Measurements from ENCODE around the gene PTPRD. TPM values are rescaled to one million over a fixed set of nuclear protein-coding genes. Genes with fewer than 3 reads are reported as not detected.

PTPRD gene
- total RNA-seq, 1 donor from 2014 or later: 15.6 TPM

DNA sequence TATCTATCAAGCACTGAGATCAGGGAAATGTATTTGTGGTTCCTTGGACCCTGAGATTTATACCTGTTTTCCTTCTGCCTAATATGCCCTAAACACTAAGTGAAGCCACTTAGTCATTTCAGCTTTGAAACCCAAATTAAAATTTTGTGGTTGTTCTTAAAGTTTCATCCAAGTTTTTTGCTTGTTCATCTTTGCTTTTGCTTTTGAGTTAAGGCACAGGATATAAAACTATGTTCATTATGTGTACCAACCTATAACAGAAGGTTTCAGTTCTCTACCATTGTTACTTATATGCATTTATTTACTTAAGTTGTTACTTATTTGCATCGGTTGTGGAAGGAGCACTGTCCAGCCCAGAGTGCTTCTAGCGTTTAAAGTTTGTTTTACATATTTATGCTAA lies 382.3 kb downstream of the PTPRD start:
- no peak for DNase-seq
- no peak overlapping the region for H3K27ac ChIP-seq (replicated peaks)
- TF ChIP-seq, protein P1, sequence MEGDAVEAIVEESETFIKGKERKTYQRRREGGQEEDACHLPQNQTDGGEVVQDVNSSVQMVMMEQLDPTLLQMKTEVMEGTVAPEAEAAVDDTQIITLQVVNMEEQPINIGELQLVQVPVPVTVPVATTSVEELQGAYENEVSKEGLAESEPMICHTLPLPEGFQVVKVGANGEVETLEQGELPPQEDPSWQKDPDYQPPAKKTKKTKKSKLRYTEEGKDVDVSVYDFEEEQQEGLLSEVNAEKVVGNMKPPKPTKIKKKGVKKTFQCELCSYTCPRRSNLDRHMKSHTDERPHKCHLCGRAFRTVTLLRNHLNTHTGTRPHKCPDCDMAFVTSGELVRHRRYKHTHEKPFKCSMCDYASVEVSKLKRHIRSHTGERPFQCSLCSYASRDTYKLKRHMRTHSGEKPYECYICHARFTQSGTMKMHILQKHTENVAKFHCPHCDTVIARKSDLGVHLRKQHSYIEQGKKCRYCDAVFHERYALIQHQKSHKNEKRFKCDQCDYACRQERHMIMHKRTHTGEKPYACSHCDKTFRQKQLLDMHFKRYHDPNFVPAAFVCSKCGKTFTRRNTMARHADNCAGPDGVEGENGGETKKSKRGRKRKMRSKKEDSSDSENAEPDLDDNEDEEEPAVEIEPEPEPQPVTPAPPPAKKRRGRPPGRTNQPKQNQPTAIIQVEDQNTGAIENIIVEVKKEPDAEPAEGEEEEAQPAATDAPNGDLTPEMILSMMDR (IDR thresholded peaks at IDR 0.05; ENCODE audit: borderline replicate concordance): no peak
- no peaks in the 10 kb centered on the region for H3K9me3 ChIP-seq (replicated peaks)
- H3K4me1 ChIP-seq: no peaks in the 10 kb centered on the region
- H3K36me3 ChIP-seq: no peaks in the 10 kb centered on the region
- H3K4me3 ChIP-seq: no peak overlapping the region
- H3K27me3 ChIP-seq (ENCODE audit: low read depth): no peaks in the 10 kb centered on the region
- intact Hi-C loops (cut with micrococcal nuclease): no loop called here

DNA sequence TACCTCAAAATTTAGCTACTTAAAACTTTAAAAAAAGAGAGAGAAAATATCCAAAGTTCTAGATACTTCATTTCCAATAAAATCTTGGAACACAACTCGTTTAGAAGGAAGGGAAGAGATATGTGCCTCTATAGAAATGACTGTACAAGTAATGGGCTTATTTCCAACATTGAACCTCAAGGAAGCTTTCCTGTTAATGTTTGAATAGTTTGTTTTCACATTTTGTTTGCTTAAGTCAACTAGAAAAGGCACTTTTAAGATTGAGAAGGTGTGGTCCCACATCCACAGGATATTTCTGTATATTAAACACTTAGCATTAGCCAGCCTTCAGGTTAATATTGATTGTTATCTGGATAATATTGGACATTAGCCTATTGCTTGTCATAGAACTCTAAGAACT lies 384.7 kb downstream of the PTPRD start:
- Histone ChIP-seq H3K4me1 (no peaks in the 10 kb centered on the region), H3K27ac (replicated peaks) (no peak overlapping the region), H3K27me3 (ENCODE audit: low read depth) (no peaks in the 10 kb centered on the region), H3K36me3 (no peaks in the 10 kb centered on the region), H3K9me3 (replicated peaks) (no peaks in the 10 kb centered on the region), H3K4me3 (no peak overlapping the region)
- no peak for DNase-seq
- TF ChIP-seq, protein P1 (IDR thresholded peaks at IDR 0.05; ENCODE audit: borderline replicate concordance): no peak
- intact Hi-C loops (cut with micrococcal nuclease): no loop called here

DNA sequence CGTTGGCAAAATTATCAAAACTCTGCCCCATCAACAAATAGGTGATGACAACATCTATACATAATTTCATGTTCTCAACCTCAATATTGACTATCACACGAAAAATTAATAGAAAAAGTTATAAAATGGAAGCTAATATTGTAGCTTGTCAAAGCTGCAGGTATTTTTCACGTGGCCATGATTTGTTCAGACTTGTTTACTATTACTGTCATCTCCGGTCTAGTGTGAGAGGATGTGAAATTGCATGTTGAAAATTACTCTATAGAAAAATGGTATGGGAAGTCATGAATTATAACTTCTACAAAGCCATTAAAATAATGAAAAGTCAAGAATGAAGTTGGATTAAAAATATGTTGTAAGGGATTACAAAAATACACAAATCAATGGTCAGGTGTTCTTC lies 385.8 kb downstream of the PTPRD start:
- TF ChIP-seq, protein P1 (IDR thresholded peaks at IDR 0.05; ENCODE audit: borderline replicate concordance): no peak
- no peaks in the 10 kb centered on the region for H3K36me3 ChIP-seq

DNA sequence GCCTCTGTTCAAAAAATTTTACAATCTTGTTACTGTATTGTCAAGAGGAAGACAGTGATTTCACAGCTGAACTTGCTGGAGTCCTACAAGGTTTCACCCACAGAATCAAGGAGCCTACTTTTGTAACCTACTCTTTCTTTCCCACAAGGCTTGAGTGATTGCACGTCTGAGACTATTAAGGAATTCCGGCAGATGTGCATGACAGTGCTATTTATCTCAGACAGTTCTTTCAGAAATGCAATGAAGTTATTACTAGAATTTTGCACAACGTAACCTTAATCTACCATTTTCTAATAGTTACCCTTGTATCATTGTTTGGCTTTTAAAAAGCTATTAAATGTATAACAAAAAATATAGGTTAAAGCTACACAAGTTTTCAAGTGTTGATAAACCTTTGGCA lies 400.1 kb downstream of the PTPRD start:
- H3K27me3 ChIP-seq (ENCODE audit: low read depth): no peaks in the 10 kb centered on the region
- H3K4me3 ChIP-seq: no peak overlapping the region
- H3K36me3 ChIP-seq: no peaks in the 10 kb centered on the region
- H3K27ac ChIP-seq (replicated peaks): no peak overlapping the region
- no peak for DNase-seq
- no peaks in the 10 kb centered on the region for H3K9me3 ChIP-seq (replicated peaks)
- no peaks in the 10 kb centered on the region for H3K4me1 ChIP-seq
- intact Hi-C loops (cut with micrococcal nuclease): no loop called here
- TF ChIP-seq, protein P1 (IDR thresholded peaks at IDR 0.05; ENCODE audit: borderline replicate concordance): no peak

More for the DNA sequence above, 385.8 kb downstream of the PTPRD start:
- no peak overlapping the region for H3K4me3 ChIP-seq
- H3K27ac ChIP-seq (replicated peaks): no peak overlapping the region
- no peaks in the 10 kb centered on the region for H3K27me3 ChIP-seq (ENCODE audit: low read depth)
- no peaks in the 10 kb centered on the region for H3K4me1 ChIP-seq
- no peaks in the 10 kb centered on the region for H3K9me3 ChIP-seq (replicated peaks)
- DNase-seq: no peak
- intact Hi-C loops (cut with micrococcal nuclease): no loop called here

DNA sequence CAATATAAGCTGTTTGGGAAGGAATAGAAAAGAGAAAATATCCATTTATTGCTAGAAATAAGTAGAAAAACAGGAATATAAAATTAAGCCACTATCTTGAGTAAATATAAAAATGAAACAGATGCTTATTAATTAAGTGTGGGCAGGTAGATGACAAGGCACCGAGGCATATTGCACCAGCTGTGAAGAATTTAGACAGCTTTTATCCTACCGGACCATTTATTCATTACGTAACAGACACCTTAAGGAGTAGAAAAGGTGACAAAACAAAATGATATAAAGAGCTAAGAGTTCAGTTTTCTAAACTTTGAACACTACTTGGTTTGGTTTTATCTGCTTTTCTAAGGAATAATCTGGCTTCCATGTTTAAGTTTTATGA lies 404.1 kb downstream of the PTPRD start:
- H3K27ac ChIP-seq (replicated peaks): no peak overlapping the region
- no peaks in the 10 kb centered on the region for H3K36me3 ChIP-seq
- H3K4me3 ChIP-seq: peak overlapping the region; percentile 60
- H3K9me3 ChIP-seq (replicated peaks): no peaks in the 10 kb centered on the region
- no peak for DNase-seq
- H3K27me3 ChIP-seq (ENCODE audit: low read depth): no peaks in the 10 kb centered on the region
- H3K4me1 ChIP-seq: no peaks in the 10 kb centered on the region
- TF ChIP-seq, protein P1 (IDR thresholded peaks at IDR 0.05; ENCODE audit: borderline replicate concordance): no peak
- intact Hi-C loops (cut with micrococcal nuclease): loop anchor here (10.0 kb wide), 1 partner anchor 116 kb away; no protein-coding TSS in a partner anchor

DNA sequence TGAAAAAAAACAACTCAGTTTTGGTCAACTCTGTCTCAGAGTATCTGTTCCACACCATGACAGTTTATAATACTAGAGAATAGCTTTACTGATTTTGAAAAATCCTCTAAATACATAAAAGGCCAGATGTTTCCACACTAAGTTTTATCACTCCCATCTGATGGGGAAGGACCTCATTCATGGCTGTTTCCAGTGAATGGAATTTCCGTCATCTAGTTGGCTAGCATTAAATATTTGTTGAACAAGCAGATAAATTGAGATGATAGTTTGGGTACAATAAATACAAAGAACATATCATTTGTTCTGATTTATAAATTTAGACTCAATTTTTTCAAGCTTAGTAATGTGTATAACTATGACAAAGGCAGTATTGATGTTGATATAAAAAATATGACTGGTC lies 408.5 kb downstream of the PTPRD start:
- Histone ChIP-seq H3K27me3 (ENCODE audit: low read depth) (no peaks in the 10 kb centered on the region), H3K4me3 (no peak overlapping the region), H3K9me3 (replicated peaks) (no peaks in the 10 kb centered on the region), H3K27ac (replicated peaks) (no peak overlapping the region), H3K4me1 (no peaks in the 10 kb centered on the region), H3K36me3 (no peaks in the 10 kb centered on the region)
- no peak for DNase-seq
- intact Hi-C loops (cut with micrococcal nuclease): loop anchor here (10.0 kb wide), 1 partner anchor 121 kb away; no protein-coding TSS in a partner anchor
- TF ChIP-seq, protein P1 (IDR thresholded peaks at IDR 0.05; ENCODE audit: borderline replicate concordance): no peak
